Suppressor macrophage (primary cell): ENCODE data around the gene INTS1.

ENCODE experiments used
- DNase-seq, 4 experiments: peaks; one replicate each; pipeline ENCODE4 v3.0.0-alpha.2; 2020 to 2022

INTS1 gene

DNA sequence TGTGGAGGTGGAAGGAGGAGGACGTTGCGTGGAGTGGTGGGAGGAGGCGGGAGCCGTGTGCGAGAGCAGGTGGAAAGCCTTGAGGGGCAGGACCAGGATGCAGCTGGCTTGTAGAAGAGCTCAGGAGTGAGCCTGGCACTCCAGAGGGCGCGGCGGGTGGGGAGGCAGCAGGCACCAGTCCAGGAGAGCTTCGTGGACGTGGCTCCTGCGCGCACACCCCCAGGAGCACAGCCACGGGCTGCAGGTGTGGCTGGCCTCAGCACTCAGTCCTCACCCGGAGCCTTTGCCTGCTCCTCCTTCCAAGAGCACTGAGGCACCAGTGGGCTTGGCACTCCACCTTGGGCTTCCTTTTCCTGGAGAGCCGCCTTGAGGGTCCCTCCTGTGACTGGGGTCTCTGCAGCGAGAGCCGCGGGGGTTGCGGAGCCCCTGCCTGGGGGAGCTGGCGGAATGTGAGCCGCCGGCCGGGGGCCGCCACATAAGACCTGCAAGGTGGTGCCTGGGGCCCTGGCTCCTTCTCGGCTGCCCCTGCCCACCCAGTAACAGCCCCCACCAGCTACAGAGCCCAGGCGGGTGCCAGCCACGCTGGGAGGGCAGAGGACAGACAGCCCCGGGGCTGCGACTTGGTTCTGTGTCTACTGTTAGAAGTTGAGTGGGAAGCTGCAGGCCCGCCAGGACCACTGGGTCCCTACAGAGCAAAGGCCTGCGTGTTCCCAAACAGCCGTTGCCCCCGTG lies 37.4 kb upstream of the INTS1 start:
- no peak for DNase-seq

DNA sequence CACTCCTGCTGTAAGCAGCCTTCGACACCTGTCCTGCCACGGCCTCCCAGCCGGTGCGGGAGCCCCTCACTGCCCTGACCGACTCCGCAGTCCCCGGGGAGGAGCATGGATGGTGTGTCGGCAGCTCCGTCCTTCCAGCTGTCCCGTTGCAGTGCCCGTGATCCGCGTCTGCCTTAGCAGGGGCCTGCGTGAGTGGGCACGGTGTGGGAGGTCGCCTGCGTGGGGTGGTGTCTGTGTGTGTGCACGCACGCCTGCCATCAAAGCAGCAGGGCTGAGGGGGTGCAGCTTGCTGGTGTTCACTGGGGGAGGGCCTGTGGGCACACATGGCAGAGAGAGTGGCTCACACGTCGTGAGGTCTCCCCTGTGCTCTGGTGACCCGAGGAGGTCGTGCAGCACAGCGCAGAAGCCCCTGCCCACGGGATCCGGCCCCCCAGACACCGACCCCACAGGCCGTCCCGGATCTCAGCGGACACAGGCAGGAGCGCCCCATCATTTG lies 36.6 kb upstream of the INTS1 start:
- no peak for DNase-seq

DNA sequence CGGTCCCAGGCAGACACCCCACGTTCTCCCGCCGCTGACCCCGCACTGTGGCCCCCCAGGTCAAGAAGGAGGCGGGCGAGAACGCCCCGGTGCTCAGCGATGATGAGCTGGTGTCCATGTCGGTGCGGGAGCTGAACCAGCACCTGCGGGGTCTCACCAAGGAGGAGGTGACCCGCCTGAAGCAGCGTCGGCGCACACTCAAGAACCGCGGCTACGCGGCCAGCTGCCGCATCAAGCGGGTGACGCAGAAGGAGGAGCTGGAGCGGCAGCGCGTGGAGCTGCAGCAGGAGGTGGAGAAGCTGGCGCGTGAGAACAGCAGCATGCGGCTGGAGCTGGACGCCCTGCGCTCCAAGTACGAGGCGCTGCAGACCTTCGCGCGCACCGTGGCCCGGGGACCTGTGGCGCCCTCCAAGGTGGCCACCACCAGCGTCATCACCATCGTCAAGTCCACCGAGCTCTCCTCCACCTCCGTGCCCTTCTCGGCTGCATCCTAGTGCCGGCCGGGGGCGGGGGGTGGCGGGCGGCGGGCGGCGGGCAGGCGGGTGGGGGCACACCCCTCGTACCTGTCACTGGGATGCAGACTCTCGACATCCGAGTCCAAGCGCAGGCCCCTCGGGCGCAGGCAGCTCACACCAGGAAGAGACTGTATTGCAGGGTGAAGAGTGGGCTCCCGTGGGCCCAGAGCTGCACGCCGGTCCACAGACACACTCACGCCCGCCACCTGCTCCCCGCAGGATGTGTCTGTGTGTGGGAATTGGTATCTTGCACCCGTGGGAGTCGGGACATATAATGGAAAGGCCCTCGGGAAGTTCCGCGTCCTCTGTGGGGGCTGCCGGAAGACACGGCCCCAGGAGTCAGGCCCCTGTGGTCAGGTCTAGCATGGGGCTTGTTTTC lies 35.9 kb upstream of the INTS1 start:
- no peak for DNase-seq

DNA sequence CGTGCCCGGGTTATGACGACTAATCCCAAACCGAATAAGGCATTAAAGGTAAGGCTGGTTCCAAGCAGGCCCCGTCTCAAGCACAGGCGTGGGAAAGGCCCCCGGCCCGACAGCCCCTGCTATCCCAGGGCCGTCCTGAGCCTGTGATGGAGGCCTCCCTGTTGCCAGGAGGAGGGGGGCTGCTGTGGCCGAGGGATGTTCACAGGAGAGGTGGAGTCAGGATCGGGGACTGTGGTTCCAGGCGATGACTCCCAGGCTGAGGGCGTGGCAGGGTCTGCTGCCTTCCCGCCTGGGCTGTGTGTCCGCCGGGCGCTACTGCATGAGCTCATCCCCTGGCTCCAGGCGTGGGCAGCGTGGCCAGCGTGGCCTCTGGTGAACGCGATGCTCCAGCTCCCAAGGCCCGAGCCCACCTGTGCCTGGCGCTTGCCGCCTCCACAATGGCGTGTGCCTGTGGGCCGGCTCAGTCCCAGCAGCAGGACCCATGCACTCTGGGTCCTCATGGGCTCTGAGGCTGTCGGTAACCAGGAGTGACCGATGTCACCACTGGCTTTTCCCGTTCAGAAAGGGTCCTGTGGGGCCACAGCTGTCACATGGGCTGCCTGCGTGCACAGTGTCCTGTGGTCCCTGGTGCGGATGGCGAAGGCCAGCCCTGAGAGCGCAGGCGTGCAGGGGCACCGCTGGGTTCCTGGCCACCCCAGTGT lies 35.1 kb upstream of the INTS1 start:
- DNase-seq: no peak

DNA sequence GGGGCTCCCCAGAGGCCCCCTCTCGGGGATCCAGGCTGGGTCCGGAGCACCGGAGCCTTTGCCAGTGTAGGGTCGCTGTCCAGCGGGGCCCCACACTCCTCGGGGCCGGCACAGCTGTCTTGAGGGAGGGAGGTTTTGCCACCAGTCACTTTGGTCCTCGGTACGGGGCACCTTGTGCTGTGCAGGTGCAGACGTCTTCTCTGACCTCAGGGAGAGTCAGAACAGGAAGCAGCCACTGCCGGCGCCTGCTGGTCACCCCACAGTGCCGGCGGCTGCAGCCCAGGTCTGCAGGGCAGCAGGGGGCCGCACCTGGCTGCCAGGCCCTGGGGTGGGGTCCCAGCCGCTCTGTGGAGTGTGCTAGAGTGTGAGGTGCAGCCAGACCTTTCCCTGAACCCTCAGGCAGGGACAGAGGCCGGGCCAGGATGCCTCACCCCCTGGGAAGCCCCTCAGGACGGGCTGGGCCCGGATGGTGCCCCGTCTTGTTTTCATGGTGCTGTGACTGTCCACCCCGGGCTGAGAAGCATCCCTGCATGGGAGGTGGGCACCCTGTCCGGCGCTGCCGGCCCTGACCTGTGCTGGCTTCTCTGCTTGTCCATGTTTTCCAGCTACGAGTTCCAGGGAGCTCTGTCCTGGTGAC lies 34.5 kb upstream of the INTS1 start:
- no peak for DNase-seq

GRCh38 chr7:1537535-1538412 lies 33.6 kb upstream of the INTS1 start:
- no peak for DNase-seq

DNA sequence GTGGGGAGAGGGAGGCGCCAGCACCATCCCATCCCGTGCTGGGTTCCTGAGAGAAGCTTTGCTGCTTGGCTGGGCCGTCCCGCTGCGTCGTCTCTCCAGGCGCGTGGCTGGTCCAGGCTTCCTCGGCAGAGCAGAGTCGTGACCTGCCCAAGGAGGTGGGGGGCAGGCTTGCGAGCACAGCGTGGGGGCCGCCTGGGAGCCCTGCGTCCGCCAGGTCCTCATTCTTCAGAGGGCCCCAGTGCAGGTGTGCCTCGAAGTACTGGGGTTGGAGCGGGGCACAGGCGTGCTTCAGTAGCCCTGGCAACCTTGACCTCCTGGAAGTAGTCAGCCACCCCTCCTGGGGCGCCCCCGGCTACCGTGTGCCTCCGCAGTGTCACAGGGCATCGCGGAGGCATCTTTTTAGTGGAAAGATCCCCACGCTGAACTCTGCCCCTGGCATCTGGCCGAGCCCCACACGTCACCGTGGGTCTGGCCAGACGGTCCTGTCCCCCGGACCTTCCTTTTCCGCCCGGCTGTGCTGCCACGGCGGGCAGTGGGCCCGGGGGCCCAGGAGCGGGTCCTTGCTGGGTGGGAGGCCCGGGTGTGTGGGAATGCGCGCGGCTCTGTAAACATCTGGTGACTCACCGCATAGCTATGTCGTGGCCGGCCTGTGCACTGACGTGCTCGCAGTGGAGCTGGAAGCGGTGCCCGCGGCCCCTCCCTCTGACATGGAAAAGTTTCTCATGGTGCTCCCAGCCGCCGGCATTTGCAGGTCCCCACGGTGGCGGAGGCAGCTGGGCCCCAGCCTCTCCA lies 32.8 kb upstream of the INTS1 start:
- no peak for DNase-seq

DNA sequence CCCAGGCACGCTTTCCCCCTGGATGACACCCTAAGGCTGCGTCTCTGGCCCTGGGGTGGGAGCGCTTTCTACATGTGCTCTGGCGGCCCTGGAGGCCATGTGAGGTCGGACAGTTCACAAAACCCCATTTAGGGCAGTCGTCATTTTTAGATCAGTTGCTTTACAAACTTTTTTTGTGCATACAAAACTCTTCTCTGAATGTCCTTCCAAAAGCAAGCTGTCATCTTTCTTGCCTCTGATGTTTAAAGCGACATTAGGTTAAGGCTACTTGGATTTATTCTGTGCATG lies 32.2 kb upstream of the INTS1 start:
- DNase-seq: no peak

- peak; percentile 67 to 84 (median 76) for DNase-seq
Measured at GRCh38 chr7:1535701-1536454, 31.7 kb upstream of the INTS1 start.

DNA sequence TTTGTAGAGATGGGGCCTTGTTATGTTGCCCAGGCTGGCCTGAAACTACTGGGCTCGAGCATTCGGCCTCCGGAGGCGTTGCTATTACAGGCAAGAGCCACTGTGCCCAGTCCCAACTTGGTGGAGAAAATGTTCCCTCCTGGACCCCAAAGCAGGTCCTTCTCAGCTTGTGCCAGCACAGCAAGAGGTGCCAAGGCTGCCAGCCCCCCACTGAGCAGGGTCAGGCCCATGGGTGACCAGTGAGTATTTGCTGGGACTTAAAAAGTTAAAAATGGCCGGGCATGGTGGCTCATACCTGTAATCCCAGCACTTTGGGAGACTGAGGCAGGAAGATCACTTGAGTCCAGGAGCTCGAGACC lies 30.9 kb upstream of the INTS1 start:
- no peak for DNase-seq

- no peak for DNase-seq
Measured at GRCh38 chr7:1534330-1535099, 30.3 kb upstream of the INTS1 start.

DNA sequence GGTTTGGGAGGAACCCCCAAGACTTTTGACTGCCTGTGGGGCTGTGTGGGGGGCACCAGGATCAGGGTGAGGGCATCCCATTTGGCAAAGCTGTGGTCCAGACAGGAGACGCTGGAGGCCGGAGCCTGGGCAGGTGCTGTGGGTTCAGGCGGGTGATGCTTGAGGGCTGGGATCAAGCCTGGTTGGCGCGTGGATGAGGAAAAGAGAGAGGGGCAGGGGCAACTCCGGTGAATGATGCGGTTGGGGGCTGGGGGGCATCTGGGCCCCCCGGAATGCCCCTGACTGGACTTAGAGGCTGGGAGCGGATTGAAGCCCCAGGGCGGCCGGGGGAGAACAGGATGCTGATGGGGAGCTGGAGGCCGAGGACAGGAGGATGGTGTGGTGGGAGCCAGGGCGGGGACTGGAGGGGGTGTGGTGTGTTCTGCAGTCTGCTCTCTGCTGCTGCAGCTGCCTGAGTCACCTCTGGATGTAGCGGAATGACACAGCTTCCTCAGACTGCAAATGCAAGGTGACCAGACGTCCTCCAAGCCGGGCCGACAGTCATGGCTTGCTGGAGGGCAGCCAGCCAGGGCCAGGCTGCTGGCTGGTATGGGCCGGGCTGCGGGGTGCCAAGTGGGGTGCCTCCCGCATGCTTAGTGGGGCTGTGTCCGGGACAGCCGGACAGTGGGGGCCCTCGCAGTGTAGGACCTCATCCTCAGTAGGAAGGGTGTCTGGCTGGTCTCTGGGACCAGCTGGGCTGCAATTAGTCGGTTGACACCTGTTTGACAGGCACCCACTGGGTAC lies 29.5 kb upstream of the INTS1 start:
- DNase-seq: peak; percentile 69 to 83 (median 72)

DNA sequence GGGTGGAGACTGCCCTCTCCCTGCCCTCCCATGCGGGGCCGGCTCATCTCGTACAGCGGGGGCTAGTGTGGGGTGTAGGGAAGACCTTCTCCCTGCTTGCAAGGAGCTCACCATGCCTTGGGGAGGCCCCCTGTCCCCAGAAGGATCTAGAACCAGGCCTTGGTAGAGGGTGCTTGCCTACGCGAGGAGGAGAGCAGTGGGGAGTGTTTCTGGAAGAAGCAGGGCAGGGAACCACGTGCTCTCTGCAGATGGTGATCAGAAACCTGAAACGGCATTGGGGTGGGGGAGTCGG lies 29.0 kb upstream of the INTS1 start:
- DNase-seq: no peak

DNA sequence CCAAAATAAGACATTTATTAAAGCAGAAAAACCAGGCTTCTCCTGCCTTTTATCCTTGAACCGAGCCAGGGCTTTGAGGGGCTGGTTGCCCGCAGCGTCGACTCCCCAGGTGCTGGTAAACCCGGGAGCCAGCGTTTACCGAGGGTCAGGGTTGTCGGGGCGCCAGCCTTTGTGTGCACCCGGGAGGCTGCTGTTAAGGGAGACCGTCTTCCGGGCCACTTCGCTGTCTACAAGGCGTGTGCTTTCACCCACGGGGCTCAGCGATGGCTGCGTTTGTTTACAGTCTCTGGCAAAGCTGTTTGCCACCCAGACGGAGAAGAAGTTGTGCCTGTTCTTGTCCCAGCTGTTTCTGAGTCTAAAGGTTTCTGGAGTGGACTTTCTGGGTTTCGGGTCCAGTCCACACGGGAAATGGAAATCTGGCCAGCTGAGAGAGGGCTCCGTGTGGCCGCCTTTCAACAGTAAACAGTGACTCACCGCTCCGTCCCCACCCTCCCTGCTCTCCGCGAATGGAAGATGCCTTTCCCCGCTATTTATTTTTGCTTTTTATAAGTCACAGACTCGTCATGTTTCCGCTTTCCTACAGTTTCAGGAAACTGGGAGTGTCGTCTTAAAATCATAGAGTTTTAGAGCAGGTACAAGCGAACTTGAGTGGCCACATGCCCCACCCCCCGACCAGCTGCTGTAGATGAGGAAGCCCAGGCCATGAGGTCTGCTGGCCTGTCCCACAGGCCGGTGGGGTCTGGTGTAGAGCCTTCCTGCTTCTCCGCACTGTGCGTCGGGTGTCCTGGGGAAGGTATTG lies 28.5 kb upstream of the INTS1 start:
- peak; percentile 88 to 95 (median 88) for DNase-seq

DNA sequence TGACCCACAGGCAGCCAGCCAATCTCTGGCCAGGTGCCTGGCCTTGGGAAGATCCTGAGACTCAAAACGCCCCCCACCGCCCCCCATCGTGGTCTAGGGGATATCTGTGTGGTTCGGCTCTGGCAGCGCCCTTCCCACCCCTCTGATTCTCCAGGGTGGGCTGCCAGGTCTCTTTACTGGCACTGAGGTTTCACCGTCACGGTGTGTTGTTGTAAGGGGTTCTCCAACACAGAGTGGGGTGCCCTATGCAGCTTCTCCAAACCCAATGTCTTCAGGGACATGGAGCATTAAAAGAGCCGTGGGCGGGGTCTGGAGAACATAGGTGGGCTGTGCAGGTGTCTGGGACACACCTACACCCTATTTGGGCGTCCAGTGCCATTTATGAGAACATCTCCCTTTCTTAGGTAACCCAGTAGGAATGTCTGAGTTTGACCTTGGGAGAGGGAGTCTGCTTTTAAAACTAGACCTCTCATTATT lies 27.8 kb upstream of the INTS1 start:
- peak in 1 of 4 experiments; percentile 11 for DNase-seq

- peak; percentile 53 to 72 (median 58) for DNase-seq
Measured at GRCh38 chr7:1531263-1531978, 27.2 kb upstream of the INTS1 start.

DNA sequence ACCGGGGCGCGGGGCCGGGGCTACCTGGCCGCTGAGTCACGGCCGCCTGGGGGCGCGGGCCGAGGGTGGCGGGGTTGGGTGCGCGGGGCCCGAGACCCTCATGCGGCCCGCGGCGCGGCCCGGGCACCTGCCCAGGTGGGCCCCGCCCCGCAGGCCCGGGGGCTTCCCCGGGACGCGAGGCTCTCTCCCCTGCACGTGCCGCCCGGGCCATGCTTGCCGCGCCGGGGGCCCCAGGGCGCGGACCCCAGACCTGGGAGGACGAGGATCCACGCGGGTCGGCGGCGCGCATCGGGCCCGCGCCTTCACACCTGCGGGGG lies 26.7 kb upstream of the INTS1 start:
- DNase-seq: no peak
